IMR-90 (cell line): ENCODE results near the gene SLC5A2. TPM values are rescaled to one million over a fixed set of nuclear protein-coding genes. Genes with fewer than 3 reads are reported as not detected.

Source experiments
- ATAC-seq: fragments of 200-7000 bp; cut with Tn5 transposase; 2 replicates; pipeline ENCODE4 v1.9.1; 2020; ENCODE audit warnings: low read depth, mild to moderate bottlenecking, moderate library complexity
- BruUV-seq: library from RNA; stranded (reverse); fragments of 400-500 nt; replicated peaks from 2 replicates; lab custom pipeline; 2021; lab: Mats Ljungman, UMichigan
- CTCF ChIA-PET: fragments of 300-600 bp; formaldehyde crosslinking; extraction: SDS; loops from one replicate; lab custom pipeline; 2021; ENCODE audit warnings: antibody characterized with exemption; lab: Yijun Ruan, JAX
- POLR2A ChIA-PET: fragments of 300-600 bp; sonication (Branson Sonifier 250); formaldehyde crosslinking; loops from one replicate; lab custom pipeline; 2022; ENCODE audit warnings: antibody characterized with exemption; ENCODE audit not compliant: unreplicated experiment; lab: Charles Lee
- DNase-seq: peaks from one replicate; pipeline ENCODE4 v3.0.0; 2013
- H2AFZ ChIP-seq: replicated peaks from 2 replicates; pipeline ENCODE3; 2013; ENCODE audit warnings: low read length, mild to moderate bottlenecking; ENCODE audit not compliant: poor library complexity
- H2AK5ac ChIP-seq: 2 replicates; pipeline ENCODE4 v1.6.1; 2013; ENCODE audit warnings: low read depth, low read length, inconsistent platforms
- H2AK9ac ChIP-seq: replicated peaks from 2 replicates; pipeline ENCODE3; 2013; ENCODE audit warnings: mild to moderate bottlenecking, low read depth, low read length, moderate library complexity; ENCODE audit not compliant: poor library complexity
- H2BK120ac ChIP-seq: 2 replicates; pipeline ENCODE4 v1.6.1; 2013; ENCODE audit warnings: low read depth, low read length, inconsistent platforms
- H2BK15ac ChIP-seq: 3 replicates; pipeline ENCODE4 v1.6.1; 2013; ENCODE audit warnings: low read depth, low read length, inconsistent platforms
- H2BK20ac ChIP-seq: 2 replicates; pipeline ENCODE4 v1.6.1; 2013; ENCODE audit warnings: low read depth, mild to moderate bottlenecking, inconsistent platforms, low read length, moderate library complexity
- H2BK5ac ChIP-seq: 2 replicates; pipeline ENCODE4 v1.6.1; 2013; ENCODE audit warnings: mild to moderate bottlenecking, low read depth, low read length, inconsistent platforms; ENCODE audit not compliant: poor library complexity, severe bottlenecking
- H3K14ac ChIP-seq: replicated peaks from 2 replicates; pipeline ENCODE4 v1.6.1; 2013; ENCODE audit warnings: low read depth, low read length, inconsistent platforms
- H3K18ac ChIP-seq: 2 replicates; pipeline ENCODE4 v1.6.1; 2013; ENCODE audit warnings: low read depth, low read length, control low read depth
- H3K23ac ChIP-seq: 2 replicates; pipeline ENCODE4 v1.6.1; 2013; ENCODE audit warnings: low read depth, low read length, inconsistent platforms
- H3K27ac ChIP-seq: 2 replicates; pipeline ENCODE4 v1.5.1; 2013; ENCODE audit warnings: mild to moderate bottlenecking, control low read depth, low read length; ENCODE audit not compliant: insufficient read depth
- H3K27me3 ChIP-seq: 2 replicates; pipeline ENCODE4 v1.6.1; 2013; ENCODE audit warnings: low read length; ENCODE audit not compliant: control insufficient read depth, insufficient read depth
- H3K36me3 ChIP-seq: 2 replicates; pipeline ENCODE4 v1.6.1; 2013; ENCODE audit warnings: low read length, mixed read lengths; ENCODE audit not compliant: control insufficient read depth, insufficient read depth
- H3K4ac ChIP-seq: 2 replicates; pipeline ENCODE4 v1.6.1; 2013; ENCODE audit warnings: low read depth, low read length, inconsistent platforms
- H3K4me1 ChIP-seq: 2 replicates; pipeline ENCODE4 v1.6.1; 2013; ENCODE audit warnings: low read length, mixed read lengths; ENCODE audit not compliant: control insufficient read depth, insufficient read depth
- H3K4me2 ChIP-seq: 2 replicates; pipeline ENCODE4 v1.6.1; 2013; ENCODE audit warnings: low read depth, mild to moderate bottlenecking, control low read depth, low read length, moderate library complexity
- H3K4me3 ChIP-seq: 2 replicates; pipeline ENCODE4 v1.5.1; 2013; ENCODE audit warnings: low read depth, mild to moderate bottlenecking, control low read depth, low read length, moderate library complexity; ENCODE audit not compliant: insufficient read depth
- H3K56ac ChIP-seq: 2 replicates; pipeline ENCODE4 v1.6.1; 2013; ENCODE audit warnings: low read length, inconsistent platforms; ENCODE audit not compliant: insufficient read depth; ENCODE audit errors: extremely low read depth
- H3K79me1 ChIP-seq, 2 experiments: 2 replicates each; pipeline ENCODE4 v1.6.1; 2013; ENCODE audit warnings: low read length in 2 of 2, inconsistent platforms in 1 of 2, low read depth in 1 of 2
- H3K9ac ChIP-seq: 2 replicates; pipeline ENCODE4 v1.6.1; 2013; ENCODE audit warnings: low read depth, low read length, control low read depth
- H3K9me1 ChIP-seq: 2 replicates; pipeline ENCODE4 v1.6.1; 2013; ENCODE audit warnings: low read length, inconsistent platforms; ENCODE audit not compliant: insufficient read depth
- H3K9me3 ChIP-seq: 2 replicates; pipeline ENCODE4 v1.6.1; 2013; ENCODE audit warnings: low read length; ENCODE audit not compliant: control insufficient read depth, insufficient read depth
- H4K20me1 ChIP-seq: 2 replicates; pipeline ENCODE4 v1.6.1; 2013; ENCODE audit warnings: low read length, inconsistent platforms; ENCODE audit not compliant: insufficient read depth
- H4K5ac ChIP-seq: 2 replicates; pipeline ENCODE4 v1.6.1; 2013; ENCODE audit warnings: mild to moderate bottlenecking, low read depth, low read length, control low read depth
- H4K8ac ChIP-seq, 2 experiments: 2 replicates each; pipeline ENCODE4 v1.6.1; 2013; ENCODE audit warnings: low read depth in 2 of 2, low read length in 2 of 2, control low read depth in 1 of 2, inconsistent platforms in 1 of 2
- H4K91ac ChIP-seq: 2 replicates; pipeline ENCODE4 v1.6.1; 2013; ENCODE audit warnings: low read depth, low read length, inconsistent platforms; ENCODE audit not compliant: insufficient read depth
- BHLHE40 ChIP-seq: fragments of 150-350 bp; IDR thresholded peaks from 2 replicates; pipeline ENCODE4 v1.6.1; 2016; ENCODE audit warnings: mild to moderate bottlenecking, low read depth, low read length
- CEBPB ChIP-seq: IDR thresholded peaks from 2 replicates; pipeline ENCODE4 v1.6.1; 2012; ENCODE audit warnings: low read depth, low read length, improper control_type of control experiment
- CHD1 ChIP-seq: IDR thresholded peaks from 2 replicates; pipeline ENCODE4 v1.6.1; 2012; ENCODE audit warnings: low read depth, low read length, improper control_type of control experiment
- MAZ ChIP-seq: IDR thresholded peaks from 2 replicates; pipeline ENCODE4 v1.6.1; 2012; ENCODE audit warnings: low read depth, mild to moderate bottlenecking, low read length, improper control_type of control experiment, moderate library complexity, borderline replicate concordance
- NFE2L2 ChIP-seq: fragments of 150-350 bp; IDR thresholded peaks from 2 replicates; pipeline ENCODE4 v1.6.1; 2016; ENCODE audit warnings: low read depth, mild to moderate bottlenecking, low read length
- RFX5 ChIP-seq: IDR thresholded peaks from 2 replicates; pipeline ENCODE4 v1.8.0; 2012; ENCODE audit warnings: low read depth, mild to moderate bottlenecking, low read length, moderate library complexity
- SMC3 ChIP-seq: fragments of 150-350 bp; IDR thresholded peaks from 2 replicates; pipeline ENCODE4 v1.6.1; 2016; ENCODE audit warnings: low read depth, mild to moderate bottlenecking, antibody characterized with exemption, low read length, moderate library complexity
- WGBS, 2 experiments: methylation state at CpG; one replicate each; pipeline versions ENCODE4 v1.1.5 to v1.1.7; 2013; ENCODE audit warnings: missing lambda C conversion rate in 2 of 2; ENCODE audit not compliant: insufficient read length in 1 of 2; ENCODE audit errors: extremely low coverage in 2 of 2; 5-methylcytosine and 5-hydroxymethylcytosine counted together
- dilution Hi-C: fragments of 300-500 bp; cut with HindIII; formaldehyde crosslinking; loops from one replicate; pipeline ENCODE4 v1.14.3; 2018; ENCODE audit warnings: low sequenced_read_pairs; ENCODE audit not compliant: unreplicated experiment
- in situ Hi-C: fragments of 300-500 bp; cut with MboI; formaldehyde crosslinking; loops from 3 replicates; pipeline ENCODE4 v1.14.3; 2019; ENCODE audit warnings: low sequenced_read_pairs, inconsistent platforms, mixed read lengths
- intact Hi-C: fragments of 100-400 bp; cut with micrococcal nuclease; formaldehyde crosslinking; loops from 2 replicates; pipeline ENCODE4 v1.10.0; 2022
- polyA plus RNA-seq, 3 experiments: library from polyadenylated mRNA; depleted of rRNA; stranded (reverse); fragments of >200 nt; gene quantifications; 2 replicates each; pipeline ENCODE4 v1.2.3, GENCODE V29; 2012; ENCODE audit warnings: low replicate concordance in 1 of 3
- total RNA-seq: library from RNA; depleted of rRNA; stranded (reverse); fragments of >200 nt; gene quantifications from 2 replicates; pipeline ENCODE4 v1.2.3, GENCODE V29; 2012
- TF ChIP-seq, protein P1 (sequence below): fragments of 150-350 bp; IDR thresholded peaks from 2 replicates; pipeline ENCODE4 v1.6.1; 2016; ENCODE audit warnings: low read depth, mild to moderate bottlenecking, low read length, moderate library complexity, borderline replicate concordance
- TF ChIP-seq, protein P2 (sequence below): conservative IDR thresholded peaks from 2 replicates; pipeline ENCODE4 v1.5.1; 2012; ENCODE audit warnings: mild to moderate bottlenecking, low read depth, low read length, improper control_type of control experiment

Gene SLC5A2
- total and polyA plus RNA-seq, 2 of the 4 experiments (the other 2 are of a cell fraction) = not detected

DNA sequence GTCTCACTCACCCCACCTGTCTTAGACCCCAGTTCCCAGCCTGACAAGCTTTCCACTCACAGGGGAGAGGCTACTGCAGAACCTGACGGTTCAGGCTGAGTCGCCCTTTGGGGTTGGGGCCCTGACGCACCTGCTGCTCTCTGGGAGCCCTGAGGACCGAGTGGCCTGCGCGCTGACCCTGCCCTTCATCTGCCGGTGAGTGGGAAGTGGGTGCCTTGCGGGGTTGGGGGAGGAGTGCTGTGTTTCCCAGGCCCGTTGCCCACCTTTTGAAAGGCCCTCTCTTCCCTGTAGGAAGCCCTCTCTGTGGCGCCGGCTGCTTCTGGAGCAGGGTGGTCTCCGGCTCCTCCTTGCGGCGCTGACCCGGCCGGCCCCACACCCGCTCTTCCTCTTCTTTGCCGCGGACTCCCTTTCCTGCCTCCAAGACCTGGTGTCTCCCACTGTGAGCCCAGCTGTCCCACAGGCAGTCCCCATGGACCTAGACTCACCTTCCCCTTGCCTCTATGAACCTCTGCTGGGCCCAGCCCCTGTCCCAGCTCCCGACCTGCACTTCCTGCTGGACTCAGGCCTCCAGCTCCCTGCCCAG, 17.0 kb upstream of the SLC5A2 start:
- no peak overlapping the region for H4K5ac ChIP-seq
- H3K4ac ChIP-seq = no peak overlapping the region
- H3K9me3 ChIP-seq = no peaks in the 10 kb centered on the region
- peaks cover 6 to 15% of the 10 kb centered on the region in 2 experiments; a peak in 3 of 4 replicates for H3K79me1 ChIP-seq
- dilution Hi-C loops (no loop called here), intact Hi-C loops (no loop called here), in situ Hi-C loops (loop anchor here (10.0 to 25.0 kb wide), 2 partner anchors 391 to 396 kb away; partner anchors contain the start of genes ZNF267, ZNF646 and ZNF668)
- H2BK20ac ChIP-seq = no peak overlapping the region
- no peak overlapping the region for H3K27ac ChIP-seq
- H4K91ac ChIP-seq = no peak overlapping the region
- no peak overlapping the region for H2BK15ac ChIP-seq
- TF ChIP-seq SMC3 (no peak), CHD1 (no peak), BHLHE40 (no peak), MAZ (no peak), RFX5 (no peak), NFE2L2 (no peak), CEBPB (no peak)
- TF ChIP-seq, protein P1, sequence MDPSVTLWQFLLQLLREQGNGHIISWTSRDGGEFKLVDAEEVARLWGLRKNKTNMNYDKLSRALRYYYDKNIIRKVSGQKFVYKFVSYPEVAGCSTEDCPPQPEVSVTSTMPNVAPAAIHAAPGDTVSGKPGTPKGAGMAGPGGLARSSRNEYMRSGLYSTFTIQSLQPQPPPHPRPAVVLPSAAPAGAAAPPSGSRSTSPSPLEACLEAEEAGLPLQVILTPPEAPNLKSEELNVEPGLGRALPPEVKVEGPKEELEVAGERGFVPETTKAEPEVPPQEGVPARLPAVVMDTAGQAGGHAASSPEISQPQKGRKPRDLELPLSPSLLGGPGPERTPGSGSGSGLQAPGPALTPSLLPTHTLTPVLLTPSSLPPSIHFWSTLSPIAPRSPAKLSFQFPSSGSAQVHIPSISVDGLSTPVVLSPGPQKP = no peak
- TF ChIP-seq, protein P2, sequence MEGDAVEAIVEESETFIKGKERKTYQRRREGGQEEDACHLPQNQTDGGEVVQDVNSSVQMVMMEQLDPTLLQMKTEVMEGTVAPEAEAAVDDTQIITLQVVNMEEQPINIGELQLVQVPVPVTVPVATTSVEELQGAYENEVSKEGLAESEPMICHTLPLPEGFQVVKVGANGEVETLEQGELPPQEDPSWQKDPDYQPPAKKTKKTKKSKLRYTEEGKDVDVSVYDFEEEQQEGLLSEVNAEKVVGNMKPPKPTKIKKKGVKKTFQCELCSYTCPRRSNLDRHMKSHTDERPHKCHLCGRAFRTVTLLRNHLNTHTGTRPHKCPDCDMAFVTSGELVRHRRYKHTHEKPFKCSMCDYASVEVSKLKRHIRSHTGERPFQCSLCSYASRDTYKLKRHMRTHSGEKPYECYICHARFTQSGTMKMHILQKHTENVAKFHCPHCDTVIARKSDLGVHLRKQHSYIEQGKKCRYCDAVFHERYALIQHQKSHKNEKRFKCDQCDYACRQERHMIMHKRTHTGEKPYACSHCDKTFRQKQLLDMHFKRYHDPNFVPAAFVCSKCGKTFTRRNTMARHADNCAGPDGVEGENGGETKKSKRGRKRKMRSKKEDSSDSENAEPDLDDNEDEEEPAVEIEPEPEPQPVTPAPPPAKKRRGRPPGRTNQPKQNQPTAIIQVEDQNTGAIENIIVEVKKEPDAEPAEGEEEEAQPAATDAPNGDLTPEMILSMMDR = no peak
- H2BK5ac ChIP-seq = no peak overlapping the region
- WGBS, 2 experiments = 86% methylated on average over 1 of the region's 20 CpGs; no CpG with 5 or more reads in 1 of the 2 experiments
- no peak overlapping the region for H2BK120ac ChIP-seq
- no peaks in the 10 kb centered on the region for H4K20me1 ChIP-seq
- H3K9ac ChIP-seq = no peak overlapping the region
- no peak overlapping the region for H2AK5ac ChIP-seq
- BruUV-seq = no TSS peak
- ChIA-PET CTCF (no interaction called here), POLR2A (no interaction called here)
- no peak overlapping the region for H3K14ac ChIP-seq
- peaks cover 30% of the 10 kb centered on the region for H3K36me3 ChIP-seq
- H3K9me1 ChIP-seq = 0 out of 2 replicates have a peak, but pooled peaks cover 7% of the 10 kb centered on the region
- H3K4me2 ChIP-seq = no peak overlapping the region
- H4K8ac ChIP-seq = no peak overlapping the region
- H2AFZ ChIP-seq = no peak overlapping the region
- H3K18ac ChIP-seq = no peak overlapping the region
- H2AK9ac ChIP-seq = peak overlapping the region; percentile 65
- no peaks in the 10 kb centered on the region for H3K27me3 ChIP-seq
- H3K23ac ChIP-seq = no peak overlapping the region
- DNase-seq = no peak
- no peak overlapping the region for H3K56ac ChIP-seq
- ATAC-seq = no peak
- peaks cover 2% of the 10 kb centered on the region; the same call in 1 of the 2 replicates for H3K4me1 ChIP-seq
- no peak overlapping the region for H3K4me3 ChIP-seq
